NCI-H187 (cell line): ENCODE results near the gene ESPN.
"Not testable (repeated sequence)": the region's sequence is repeated elsewhere in the genome, so short reads cannot be mapped to it uniquely, and the experiment has no call there.

Source experiments
- DNase-seq, 2 experiments: peaks; one replicate each; lab custom pipeline; 2025; lab: John Stamatoyannopoulos, UW

The ESPN gene

GRCh38 chr1:6448749-6449631 lies 24.4 kb downstream of the ESPN start:
- no peak for DNase-seq

GRCh38 chr1:6450005-6450450 lies 25.5 kb downstream of the ESPN start:
- no peak for DNase-seq

GRCh38 chr1:6450486-6450885 lies 25.9 kb downstream of the ESPN start:
- DNase-seq, result not testable (repeated sequence)

GRCh38 chr1:6450943-6451373 lies 26.4 kb downstream of the ESPN start:
- no peak for DNase-seq

- DNase-seq, result not testable (repeated sequence)
Measured at GRCh38 chr1:6453895-6454855, 29.6 kb downstream of the ESPN start.

- no peak for DNase-seq
Measured at GRCh38 chr1:6454856-6455751, 30.5 kb downstream of the ESPN start.

- not testable (repeated sequence) for DNase-seq
Measured at GRCh38 chr1:6455752-6456520, 31.4 kb downstream of the ESPN start.

GRCh38 chr1:6456800-6457466 lies 32.4 kb downstream of the ESPN start:
- no peak for DNase-seq

GRCh38 chr1:6459850-6460265 lies 35.3 kb downstream of the ESPN start:
- no peak for DNase-seq

- DNase-seq, result no peak
Measured at GRCh38 chr1:6460301-6461050, 35.9 kb downstream of the ESPN start.

- DNase-seq, result no peak
Measured at GRCh38 chr1:6461051-6461530, 36.5 kb downstream of the ESPN start.

- DNase-seq, result no peak
Measured at GRCh38 chr1:6461538-6462411, 37.2 kb downstream of the ESPN start.

GRCh38 chr1:6462412-6463119 lies 38.0 kb downstream of the ESPN start:
- no peak for DNase-seq

GRCh38 chr1:6463120-6463412 lies 38.5 kb downstream of the ESPN start:
- no peak for DNase-seq

GRCh38 chr1:6464514-6464836 lies 39.9 kb downstream of the ESPN start:
- DNase-seq, result no peak

- no peak for DNase-seq
Measured at GRCh38 chr1:6464915-6465314, 40.3 kb downstream of the ESPN start.

- DNase-seq, result no peak
Measured at GRCh38 chr1:6465461-6466005, 41.0 kb downstream of the ESPN start.

- DNase-seq, result no peak
Measured at GRCh38 chr1:6466023-6466422, 41.4 kb downstream of the ESPN start, which contains the start of gene TNFRSF25. Gene TNFRSF25 (minus strand): TSS chr1:6466173. CDS start chr1:6466107, 66 bp downstream.
